ENCODE data around the gene RALB.
"Not testable (repeated sequence)": the region's sequence is repeated elsewhere in the genome, so short reads cannot be mapped to it uniquely, and the experiment has no call there.

Gene RALB

DNA sequence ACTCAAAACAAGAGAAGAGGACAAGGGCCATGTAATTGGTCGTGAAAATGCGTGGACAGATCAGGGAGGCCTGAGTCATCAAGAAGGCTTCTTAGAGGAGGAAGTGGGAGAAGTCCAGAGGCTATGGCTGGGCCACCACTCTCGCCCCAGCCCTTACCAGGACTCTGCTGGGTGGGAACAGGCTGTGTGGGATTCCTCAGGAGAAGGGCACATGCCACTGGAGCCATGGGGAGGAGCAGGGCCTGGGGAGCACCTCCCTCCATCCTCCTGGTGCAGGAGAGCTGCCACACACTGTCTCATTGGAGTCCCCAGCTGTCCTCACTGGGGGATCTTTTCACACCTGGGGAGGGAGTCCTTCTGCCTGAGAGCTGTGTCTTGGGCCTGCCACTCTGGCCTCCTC is 9.4 kb upstream of the RALB start:
- no peak for DNase-seq (ENCODE audit: low read depth in 3 of 3)

GRCh38 chr2:120243875-120244553 is 8.6 kb upstream of the RALB start:
- no peak for DNase-seq (ENCODE audit: low read depth in 3 of 3)

DNA sequence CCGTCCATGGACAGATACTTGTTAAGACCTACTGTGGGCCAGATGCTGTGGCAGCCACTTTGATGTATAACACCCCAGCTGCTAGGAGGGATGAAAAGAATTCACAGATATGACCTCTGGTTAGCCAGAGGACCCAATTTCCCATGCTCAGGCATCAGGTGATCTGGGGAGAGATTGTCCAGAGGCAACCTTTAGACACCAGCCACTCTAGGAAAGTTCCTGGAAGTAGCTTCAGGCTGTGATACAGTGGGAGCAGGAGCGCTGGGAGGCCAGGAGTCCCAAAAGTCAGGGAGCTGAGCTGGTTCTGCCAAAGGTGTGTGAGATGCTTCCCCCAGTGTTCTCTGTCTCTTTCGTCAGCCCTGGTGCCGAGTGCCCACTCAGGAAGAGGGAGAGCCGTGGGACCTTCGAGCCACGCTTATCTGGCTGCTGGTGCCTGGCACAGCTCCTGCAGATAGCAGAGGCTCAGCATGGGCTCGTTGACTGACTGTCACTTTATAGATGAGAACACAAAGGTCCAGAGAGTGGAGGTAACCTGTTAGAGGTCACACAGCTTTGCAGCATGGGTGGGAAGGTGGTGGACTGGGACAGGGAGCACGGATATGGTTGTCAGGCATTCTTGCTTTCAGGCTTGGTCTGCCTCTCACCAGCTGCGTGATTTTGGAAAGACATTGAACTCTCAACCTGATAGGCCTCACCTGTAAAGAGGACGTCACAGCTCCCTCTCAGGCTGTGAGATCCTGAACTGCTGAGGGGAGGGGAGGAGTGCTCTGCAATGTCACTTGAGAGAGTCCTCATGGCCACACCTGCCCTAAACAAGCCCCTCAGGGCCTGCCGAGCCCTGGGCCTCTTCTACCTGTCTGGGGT is 7.8 kb upstream of the RALB start:
- no peak for DNase-seq (ENCODE audit: low read depth in 3 of 3)

GRCh38 chr2:120245520-120246332 is 6.9 kb upstream of the RALB start:
- DNase-seq (ENCODE audit: low read depth in 3 of 3), result no peak

GRCh38 chr2:120246546-120247300 is 5.9 kb upstream of the RALB start:
- no peak for DNase-seq (ENCODE audit: low read depth in 3 of 3)

GRCh38 chr2:120247851-120248250 is 4.8 kb upstream of the RALB start:
- DNase-seq (ENCODE audit: low read depth in 3 of 3), result no peak

- no peak for DNase-seq (ENCODE audit: low read depth in 3 of 3)
These were observed 2.0 kb upstream of the RALB start for GRCh38 chr2:120250640-120251039.

- no peak for DNase-seq (ENCODE audit: low read depth in 3 of 3)
These were observed 1.6 kb upstream of the RALB start for GRCh38 chr2:120251078-120251477.

DNA sequence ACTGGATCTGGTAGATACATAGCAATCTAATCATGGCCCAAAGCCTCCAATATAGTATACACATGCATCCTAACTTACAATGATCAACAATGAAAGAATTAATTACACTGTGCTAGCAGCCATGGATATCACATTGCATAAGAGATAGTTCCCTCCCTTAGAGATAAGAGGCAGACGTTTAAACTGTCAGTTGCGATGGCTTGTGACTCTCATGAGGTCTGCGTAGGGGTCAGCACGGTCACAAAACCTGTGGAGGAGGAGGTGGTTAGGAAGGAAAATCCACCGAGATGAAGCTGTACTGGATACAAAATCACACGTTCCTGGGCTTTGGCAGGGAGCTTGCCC is 800 bp upstream of the RALB start:
- DNase-seq (ENCODE audit: low read depth in 3 of 3), result no peak

DNA sequence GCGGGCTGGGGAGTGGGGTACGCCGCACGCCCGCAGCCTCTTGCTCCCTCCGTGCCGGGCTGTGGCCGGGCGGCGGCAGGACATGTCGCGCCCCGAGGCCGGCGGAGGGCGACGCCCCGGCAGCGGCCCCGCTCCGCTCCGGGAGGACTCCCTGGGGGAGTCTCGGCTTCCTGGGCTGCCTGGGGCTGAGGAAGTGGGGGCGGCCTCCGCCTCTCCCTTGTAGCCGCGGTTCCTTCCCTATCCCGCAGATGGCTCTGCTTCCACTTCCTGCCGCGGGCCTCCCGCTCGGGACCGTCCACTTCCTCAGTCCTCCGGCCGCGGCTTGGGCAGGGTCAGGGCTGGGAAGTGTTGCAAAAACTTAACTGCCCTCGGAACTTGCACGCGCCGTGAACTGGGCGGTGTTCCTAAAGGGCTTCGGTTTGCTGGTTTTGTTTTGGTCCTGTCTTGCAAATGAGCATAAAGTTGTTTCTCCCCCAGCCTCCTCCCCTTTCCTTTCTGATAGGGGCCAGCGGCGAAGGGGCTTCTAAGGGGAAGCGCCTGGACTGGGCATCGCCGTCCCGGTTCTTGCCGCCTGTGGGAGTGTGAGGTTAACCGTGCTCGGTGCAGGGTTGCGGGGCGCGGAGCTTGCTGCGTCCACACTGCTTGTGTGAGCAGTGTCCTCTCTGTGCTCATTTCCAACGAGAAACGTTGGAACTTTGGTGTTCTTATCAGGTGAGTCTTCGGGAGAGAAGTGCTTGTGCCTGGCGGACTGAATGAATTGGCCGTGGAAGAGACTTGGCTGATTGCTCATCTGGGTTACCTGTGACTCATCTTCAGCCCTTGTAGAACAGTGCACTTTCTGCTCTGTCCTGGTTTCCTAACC is 600 bp downstream of the RALB start:
- DNase-seq (ENCODE audit: low read depth in 3 of 3), result no peak

- no peak for DNase-seq (ENCODE audit: low read depth in 3 of 3)
These were observed 1.5 kb downstream of the RALB start for GRCh38 chr2:120254178-120254577.

DNA sequence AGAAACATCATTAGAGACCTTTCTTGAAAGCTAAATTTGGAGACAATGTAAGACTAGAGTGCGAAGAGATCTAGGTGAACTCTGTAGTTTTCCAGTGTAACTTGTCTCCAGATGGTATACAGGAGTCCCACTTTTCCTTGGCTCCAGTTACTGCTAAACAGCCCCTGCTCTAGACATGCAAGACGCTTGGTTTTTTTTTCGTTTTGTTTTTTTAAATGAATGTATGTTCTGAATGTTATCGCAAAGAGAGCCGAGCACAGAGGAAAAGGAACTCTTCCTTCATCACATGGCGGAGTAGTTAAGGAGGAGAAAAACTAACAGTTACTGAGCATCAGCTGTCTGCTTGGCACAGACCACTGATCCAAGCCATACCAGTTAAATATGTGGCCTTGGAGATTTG is 2.4 kb downstream of the RALB start:
- DNase-seq (ENCODE audit: low read depth in 3 of 3), result no peak

DNA sequence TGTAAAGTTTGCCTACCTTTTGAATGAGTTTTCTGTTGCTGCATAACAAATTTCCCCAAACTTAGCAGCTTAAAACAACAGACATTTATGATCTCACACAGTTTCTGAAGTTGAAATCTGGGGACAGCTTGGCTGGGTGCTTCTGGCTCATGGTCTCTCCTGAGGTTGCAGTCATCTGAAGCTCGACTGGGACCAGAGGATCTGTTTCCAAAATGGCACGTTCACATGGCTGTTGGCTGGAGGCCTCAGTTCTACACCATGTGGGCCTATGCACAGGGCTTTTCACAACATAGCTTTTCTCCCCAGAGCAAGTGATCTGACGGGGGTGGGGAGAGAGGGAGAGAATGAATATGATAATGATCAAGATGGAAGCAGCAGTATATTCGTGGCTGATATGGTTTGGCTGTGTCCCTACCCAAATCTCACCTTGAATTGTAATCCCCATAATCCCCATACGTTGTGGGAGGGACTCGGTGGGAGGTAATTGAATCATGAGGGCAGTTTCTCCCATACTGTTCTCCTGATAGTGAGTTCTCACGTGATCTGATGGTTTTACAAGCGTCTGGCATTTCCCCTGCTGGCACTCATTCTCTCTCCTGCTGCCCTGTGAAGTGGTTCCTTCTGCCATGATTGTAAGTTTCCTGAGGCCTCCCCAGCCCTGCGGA is 3.5 kb downstream of the RALB start:
- DNase-seq (ENCODE audit: low read depth in 3 of 3), result no peak

DNA sequence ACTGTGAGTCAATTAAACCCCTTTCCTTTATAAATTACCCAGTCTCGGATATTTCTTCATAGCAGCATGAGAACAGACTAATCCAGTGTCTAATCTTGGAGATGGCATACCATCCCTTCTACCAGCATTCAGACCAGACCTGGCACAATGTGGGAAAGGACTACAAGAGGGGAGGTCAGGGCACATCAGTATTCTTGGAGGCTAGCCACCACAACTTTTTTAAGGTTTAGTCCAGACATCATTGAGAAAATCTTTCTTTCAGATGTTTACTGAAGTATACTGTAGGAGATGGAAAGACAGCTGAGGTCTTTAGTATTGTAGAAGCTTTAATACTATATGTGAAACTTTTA is 4.0 kb downstream of the RALB start:
- no peak for DNase-seq (ENCODE audit: low read depth in 3 of 3)

- DNase-seq (ENCODE audit: low read depth in 3 of 3), result no peak
These were observed 4.9 kb downstream of the RALB start for GRCh38 chr2:120257522-120257921.

GRCh38 chr2:120258196-120258595 is 5.5 kb downstream of the RALB start:
- no peak for DNase-seq (ENCODE audit: low read depth in 3 of 3)

- not testable (repeated sequence) for DNase-seq (ENCODE audit: low read depth in 3 of 3)
These were observed 7.3 kb downstream of the RALB start for GRCh38 chr2:120259939-120260338.

DNA sequence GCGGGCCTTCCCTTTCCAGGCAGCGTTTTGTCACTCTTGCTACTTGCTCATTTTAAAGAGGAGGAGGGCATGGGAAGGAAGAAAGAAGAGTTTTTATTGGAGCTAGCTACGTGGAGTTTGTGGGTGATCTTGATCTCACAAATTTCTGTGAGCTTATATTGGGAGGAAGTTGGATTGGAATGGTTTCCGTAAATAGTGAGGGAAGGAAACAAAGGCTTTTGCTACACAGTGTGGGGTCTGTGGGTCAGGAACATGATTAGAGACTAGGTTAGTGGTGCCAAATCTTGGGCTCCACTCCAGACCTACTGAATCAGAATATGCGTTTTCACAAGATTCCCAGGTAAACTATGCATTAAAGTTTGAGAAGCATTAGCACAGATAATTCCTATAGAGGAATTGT is 8.1 kb downstream of the RALB start:
- no peak for DNase-seq (ENCODE audit: low read depth in 3 of 3)

DNA sequence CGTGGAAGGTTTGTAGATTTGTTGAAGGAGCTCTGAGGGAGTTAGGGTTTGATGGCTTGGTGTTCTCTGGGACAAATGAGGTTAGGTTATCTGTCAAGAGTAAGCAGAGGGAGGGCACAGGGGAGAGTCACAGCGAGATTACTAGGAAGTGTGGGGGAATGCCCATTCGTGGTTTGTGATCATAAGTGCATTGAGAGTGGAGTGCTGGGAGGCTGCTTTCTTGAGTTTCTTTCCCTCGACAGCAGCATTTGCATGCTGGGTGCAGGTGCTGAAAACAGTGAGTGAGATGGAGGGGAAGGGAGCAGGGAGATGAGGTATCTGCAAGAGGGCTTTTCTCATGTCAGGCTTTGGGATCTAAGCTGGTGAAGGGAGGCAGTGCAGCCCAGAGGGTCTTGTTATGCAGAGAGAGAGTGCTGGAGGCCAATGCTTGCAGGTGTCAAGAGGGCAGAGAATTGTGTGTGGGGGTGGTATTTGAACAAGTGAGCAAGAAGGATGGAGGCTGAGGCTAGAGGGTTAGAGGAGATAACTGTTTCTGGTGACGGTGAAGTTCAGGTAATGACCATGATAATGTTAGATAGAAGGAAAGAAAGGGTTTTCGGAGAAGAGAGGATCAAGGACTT is 8.8 kb downstream of the RALB start:
- DNase-seq (ENCODE audit: low read depth in 3 of 3), result peak; percentile 42 to 52 (median 52)

DNA sequence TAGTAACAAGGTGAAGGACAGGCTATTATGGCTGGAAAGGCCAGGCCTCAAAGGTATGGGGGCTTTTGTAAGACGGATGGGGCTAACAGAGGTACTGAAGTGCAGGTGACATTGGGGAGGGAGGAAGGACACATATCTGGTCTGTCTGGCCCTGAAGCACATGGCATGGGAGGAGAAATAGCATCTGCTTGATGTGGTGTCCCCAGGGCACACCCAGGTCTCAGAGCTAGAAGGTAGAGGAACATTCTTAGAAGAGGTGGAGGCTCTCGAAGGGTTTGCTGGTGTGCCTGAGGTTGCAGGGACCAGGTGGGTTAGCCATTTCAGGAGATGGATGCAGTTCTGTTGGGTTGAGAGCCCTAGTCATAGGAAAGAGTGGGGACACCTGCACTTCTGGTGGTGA is 9.5 kb downstream of the RALB start:
- DNase-seq (ENCODE audit: low read depth in 3 of 3), result no peak

All from stimulated activated CD4-positive, alpha-beta T cell treated with anti-CD3 and anti-CD28 coated beads, TNF-alpha, amount 100 ng/mL, for 48 hours (primary cell).